PC-3 (cell line): Measurements from ENCODE around the gene TSEN2.
"Not testable (repeated sequence)": the region's sequence is repeated elsewhere in the genome, so short reads cannot be mapped to it uniquely, and the experiment has no call there.

ENCODE experiments used
- CTCF ChIP-seq: fragments of 300-600 bp; sonication (generic); conservative IDR thresholded peaks from 2 replicates; pipeline ENCODE4 v1.5.1; 2017; ENCODE audit warnings: antibody characterized with exemption, low read depth, mild to moderate bottlenecking, low read length
- EZH2 ChIP-seq: fragments of 300-600 bp; sonication (generic); IDR thresholded peaks from one replicate; pipeline ENCODE4 v1.6.1; 2017; ENCODE audit warnings: antibody characterized with exemption, mild to moderate bottlenecking, low read length; ENCODE audit not compliant: unreplicated experiment

GRCh38 chr3:12469222-12469621, 15.1 kb upstream of the TSEN2 start:
- not testable (repeated sequence) for TF ChIP-seq CTCF, EZH2
